Esophagus squamous epithelium (tissue), 5 donors: ENCODE results near the gene CDKN2B. TPM values are rescaled to one million over a fixed set of nuclear protein-coding genes. Genes with fewer than 3 reads are reported as not detected.

Experiments used
- DNase-seq: peaks from one replicate; lab custom pipeline; 2025; lab: John Stamatoyannopoulos, UW
- H3K27ac ChIP-seq, 4 donors: fragments of 200-600 bp; sonication (generic); one replicate each; pipeline ENCODE4 v1.5.1; 2016 to 2019; ENCODE audit warnings: mild to moderate bottlenecking in 1 of 4
- H3K27me3 ChIP-seq, 4 donors: fragments of 200-600 bp; sonication (generic); 1 replicate in 3 of 4; 2 replicates in 1 of 4; pipeline versions ENCODE4 v1.5.1 to v1.6.0; 2017 to 2021; ENCODE audit warnings: antibody characterized with exemption in 1 of 4
- H3K36me3 ChIP-seq, 3 donors: fragments of 200-600 bp; sonication (generic); one replicate each; pipeline ENCODE4 v1.5.1; 2016 to 2019
- H3K4me1 ChIP-seq, 3 donors: fragments of 200-600 bp; sonication (generic); one replicate each; pipeline ENCODE4 v1.5.1; 2017 to 2019
- H3K4me3 ChIP-seq, 4 donors: fragments of 200-600 bp; sonication (generic); 1 replicate in 3 of 4; 2 replicates in 1 of 4; pipeline ENCODE4 v1.5.1; 2016 to 2019; ENCODE audit warnings: mild to moderate bottlenecking in 2 of 4, moderate library complexity in 1 of 4
- H3K9me3 ChIP-seq, 3 donors: fragments of 200-600 bp; sonication (generic); one replicate each; pipeline ENCODE4 v1.5.1; 2016 to 2019
- POLR2A ChIP-seq, 4 donors: fragments of 450-650 bp; IDR thresholded peaks; one replicate each; pipeline ENCODE4 v1.6.1; 2017; ENCODE audit warnings: antibody characterized with exemption in 4 of 4, mild to moderate bottlenecking in 4 of 4, moderate library complexity in 3 of 4
- WGBS, 2 donors: methylation state at CpG; one replicate each; pipeline ENCODE4 v1.1.5; 2018; 5-methylcytosine and 5-hydroxymethylcytosine counted together
- intact Hi-C: fragments of 100-400 bp; cut with DNase I; formaldehyde crosslinking; loops from one replicate; pipeline ENCODE4 v1.15.0; 2022
- total RNA-seq, 4 donors: library from RNA; depleted of rRNA; stranded (reverse); fragments of >200 nt; gene quantifications; one replicate each; pipeline ENCODE4 v1.1.0, GENCODE V29; 2016
- TF ChIP-seq, protein P1 (sequence below), 6 experiments: fragments of 450-650 bp in 4 of 6; fragments of 200-600 bp in 2 of 6; sonication (generic) in 2 of 6; IDR thresholded peaks; one replicate each; pipeline ENCODE4 v1.5.1; 2016 to 2019; ENCODE audit warnings: antibody characterized with exemption in 6 of 6, mild to moderate bottlenecking in 4 of 6, moderate library complexity in 4 of 6
- donor health status: DM: yes; HTN: yes; CAD: no.

CDKN2B gene
- total RNA-seq, 4 donors from 2014 or later = 41.6 to 150 (median 87.6) TPM

DNA sequence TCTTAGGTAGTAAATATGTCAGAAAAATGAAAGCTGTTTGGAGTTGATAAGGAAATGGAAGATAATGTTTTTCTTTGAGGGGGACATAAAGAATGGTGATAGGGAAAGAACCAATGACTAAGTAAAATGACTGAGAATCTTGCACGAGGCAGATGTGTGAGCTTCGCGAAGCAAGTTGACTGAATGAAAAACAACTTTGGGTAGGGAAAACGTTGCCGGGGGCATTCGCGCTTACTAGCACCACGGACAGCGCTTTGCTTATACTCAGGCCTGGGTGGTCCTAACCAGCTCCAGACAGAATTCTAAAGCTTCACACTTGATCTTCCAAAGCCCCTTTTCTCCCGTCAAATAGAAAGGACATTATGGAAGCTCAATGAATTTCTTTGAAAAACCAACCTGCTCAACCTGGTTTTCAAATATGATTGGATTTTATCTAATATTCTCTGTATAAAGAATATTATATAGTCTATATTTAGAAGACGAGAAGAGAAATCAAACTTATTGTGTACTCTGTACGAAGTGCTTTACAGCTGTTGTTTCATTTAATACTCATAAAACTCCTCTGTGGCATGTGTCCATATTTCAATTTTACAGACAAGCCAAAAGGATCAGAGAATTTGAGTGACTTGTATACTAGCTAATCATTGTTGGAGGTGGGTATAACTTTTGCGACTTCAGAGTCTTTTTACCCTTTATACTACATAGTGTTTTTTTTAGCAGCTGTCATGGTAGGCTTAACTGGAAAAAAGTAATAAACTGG, 1.9 kb upstream of the CDKN2B start:
- intact Hi-C loops = no loop called here
- Histone ChIP-seq H3K27ac (peak overlapping the region in 1 of 4 donors; percentile 91), H3K36me3 (peaks cover 0 to 3% (median 0%) of the 10 kb centered on the region in 3 donors), H3K9me3 (no peaks in the 10 kb centered on the region), H3K27me3 (peaks cover 0 to 71% (median 10%) of the 10 kb centered on the region in 4 donors), H3K4me3 (no peak overlapping the region), H3K4me1 (peaks cover under 1 to 50% (median 6%) of the 10 kb centered on the region in 3 donors)
- no peak for DNase-seq
- TF ChIP-seq, protein P1, sequence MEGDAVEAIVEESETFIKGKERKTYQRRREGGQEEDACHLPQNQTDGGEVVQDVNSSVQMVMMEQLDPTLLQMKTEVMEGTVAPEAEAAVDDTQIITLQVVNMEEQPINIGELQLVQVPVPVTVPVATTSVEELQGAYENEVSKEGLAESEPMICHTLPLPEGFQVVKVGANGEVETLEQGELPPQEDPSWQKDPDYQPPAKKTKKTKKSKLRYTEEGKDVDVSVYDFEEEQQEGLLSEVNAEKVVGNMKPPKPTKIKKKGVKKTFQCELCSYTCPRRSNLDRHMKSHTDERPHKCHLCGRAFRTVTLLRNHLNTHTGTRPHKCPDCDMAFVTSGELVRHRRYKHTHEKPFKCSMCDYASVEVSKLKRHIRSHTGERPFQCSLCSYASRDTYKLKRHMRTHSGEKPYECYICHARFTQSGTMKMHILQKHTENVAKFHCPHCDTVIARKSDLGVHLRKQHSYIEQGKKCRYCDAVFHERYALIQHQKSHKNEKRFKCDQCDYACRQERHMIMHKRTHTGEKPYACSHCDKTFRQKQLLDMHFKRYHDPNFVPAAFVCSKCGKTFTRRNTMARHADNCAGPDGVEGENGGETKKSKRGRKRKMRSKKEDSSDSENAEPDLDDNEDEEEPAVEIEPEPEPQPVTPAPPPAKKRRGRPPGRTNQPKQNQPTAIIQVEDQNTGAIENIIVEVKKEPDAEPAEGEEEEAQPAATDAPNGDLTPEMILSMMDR (IDR thresholded peaks at IDR 0.05) = no peak
- TF ChIP-seq POLR2A (IDR thresholded peaks at IDR 0.05) = no peak
- 21 to 28% methylated on average over 13 of the region's 13 CpGs for WGBS, 2 donors

DNA sequence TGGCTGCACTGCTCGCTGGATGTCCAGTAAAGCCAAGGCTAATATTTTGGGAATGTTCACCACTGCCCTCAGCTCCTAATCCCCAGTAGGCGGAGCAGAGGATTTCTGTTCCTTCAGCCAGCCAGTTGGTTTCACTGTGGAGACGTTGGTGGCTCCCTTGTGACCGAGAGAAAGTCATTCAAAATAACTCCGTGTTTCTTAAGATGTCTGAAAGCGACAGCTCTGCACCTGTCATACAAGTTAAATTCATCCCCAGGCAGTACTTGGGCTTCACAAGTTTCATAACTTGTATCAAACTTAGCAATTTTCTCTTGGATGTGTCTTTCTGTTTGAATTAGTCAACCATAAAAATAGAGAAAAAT, 382 bp upstream of the CDKN2B start:
- TF ChIP-seq, protein P1 (IDR thresholded peaks at IDR 0.05) = no peak
- no peak for TF ChIP-seq POLR2A (IDR thresholded peaks at IDR 0.05)
- Histone ChIP-seq H3K4me1 (peaks cover 8 to 64% (median 12%) of the 10 kb centered on the region in 3 donors), H3K36me3 (peaks cover 0 to 19% (median 0%) of the 10 kb centered on the region in 3 donors), H3K9me3 (no peaks in the 10 kb centered on the region), H3K27me3 (peaks cover 0 to 87% (median 17%) of the 10 kb centered on the region in 4 donors), H3K27ac (peak overlapping the region; percentile 89 to 93 (median 92)), H3K4me3 (peak overlapping the region; percentile 66 to 82 (median 72))
- no peak for DNase-seq
- intact Hi-C loops = no loop called here
- 6 to 10% methylated on average over 5 to 6 of the region's 6 CpGs for WGBS, 2 donors

DNA sequence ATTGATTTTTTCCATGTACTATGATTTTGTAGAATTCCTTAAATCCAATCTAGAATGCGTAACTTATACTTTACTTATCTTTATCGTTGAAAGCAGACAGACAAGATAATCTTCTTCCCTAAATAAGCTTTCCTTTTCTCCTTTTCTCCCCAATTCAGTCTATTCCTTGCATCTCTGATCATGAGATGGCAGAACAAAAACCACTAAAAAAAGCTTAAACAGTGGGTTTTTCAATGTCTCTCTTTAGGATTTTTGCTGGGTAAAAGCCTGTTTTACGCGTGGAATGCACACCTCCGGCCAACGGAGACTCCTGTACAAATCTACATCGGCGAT, 755 bp downstream of the CDKN2B start:
- peak overlapping the region; percentile 66 to 82 (median 72) for H3K4me3 ChIP-seq
- no peaks in the 10 kb centered on the region for H3K9me3 ChIP-seq
- peak overlapping the region; percentile 89 to 93 (median 92) for H3K27ac ChIP-seq
- peaks cover 8 to 64% (median 12%) of the 10 kb centered on the region in 3 donors for H3K4me1 ChIP-seq
- no peak for DNase-seq
- WGBS, 2 donors = 3% methylated on average over 8 of the region's 8 CpGs
- TF ChIP-seq, protein P1 (IDR thresholded peaks at IDR 0.05) = no peak
- intact Hi-C loops = no loop called here
- peaks cover 0 to 28% (median 0%) of the 10 kb centered on the region in 3 donors for H3K36me3 ChIP-seq
- peaks cover 0 to 94% (median 17%) of the 10 kb centered on the region in 4 donors for H3K27me3 ChIP-seq

DNA sequence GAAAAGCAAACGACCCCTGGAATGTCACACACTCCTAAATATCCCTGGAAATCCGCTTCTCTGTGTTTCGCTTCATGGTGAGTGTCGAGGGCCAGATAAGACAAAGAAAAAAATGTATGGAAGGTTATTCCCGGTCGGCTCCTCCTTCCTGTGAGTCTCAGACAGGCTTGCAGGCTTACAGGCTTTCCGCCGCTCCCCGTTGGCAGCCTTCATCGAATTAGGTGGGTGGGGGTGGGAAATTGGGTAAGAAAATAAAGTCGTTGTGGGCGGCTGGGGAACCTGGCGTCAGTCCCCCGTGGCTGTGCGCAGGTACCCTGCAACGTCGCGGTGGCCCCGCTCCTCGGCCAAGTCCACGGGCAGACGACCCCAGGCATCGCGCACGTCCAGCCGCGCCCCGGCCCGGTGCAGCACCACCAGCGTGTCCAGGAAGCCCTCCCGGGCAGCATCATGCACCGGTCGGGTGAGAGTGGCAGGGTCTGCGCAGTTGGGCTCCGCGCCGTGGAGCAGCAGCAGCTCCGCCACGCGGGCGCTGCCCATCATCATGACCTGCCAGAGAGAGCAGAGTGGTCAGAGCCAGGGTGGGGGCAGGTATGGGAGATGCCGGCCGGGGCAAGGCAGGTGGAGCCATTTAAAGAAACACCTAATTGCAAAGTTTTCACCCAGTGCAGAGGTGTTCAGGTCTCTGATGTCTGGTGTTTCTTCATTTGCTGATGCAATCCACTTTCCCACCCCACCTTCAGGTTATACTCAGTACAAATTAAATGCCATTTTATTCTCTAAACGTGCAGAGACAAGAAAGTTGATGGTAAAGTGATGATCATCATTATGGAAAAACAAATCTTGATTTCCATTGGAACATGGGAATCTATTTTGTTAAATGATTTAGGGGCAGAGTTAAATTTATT, 3.2 kb downstream of the CDKN2B start:
- peak overlapping the region; percentile 18 to 75 (median 58) for H3K4me3 ChIP-seq
- no peaks in the 10 kb centered on the region for H3K9me3 ChIP-seq
- peaks cover 8 to 59% (median 12%) of the 10 kb centered on the region in 3 donors for H3K4me1 ChIP-seq
- H3K36me3 ChIP-seq = peaks cover 0 to 28% (median 0%) of the 10 kb centered on the region in 3 donors
- H3K27me3 ChIP-seq = peaks cover 0 to 97% (median 17%) of the 10 kb centered on the region in 4 donors
- WGBS, 2 donors = 6 to 34% methylated on average over 7 to 10 of the region's 44 CpGs
- intact Hi-C loops = no loop called here
- H3K27ac ChIP-seq = no peak overlapping the region
- DNase-seq = no peak
- TF ChIP-seq POLR2A (IDR thresholded peaks at IDR 0.05) = no peak
- TF ChIP-seq, protein P1 (IDR thresholded peaks at IDR 0.05) = no peak
